Measurements from ENCODE around the gene ABTB2. TPM values are rescaled to one million over a fixed set of nuclear protein-coding genes. Genes with fewer than 3 reads are reported as not detected.

ABTB2 gene
- polyA plus RNA-seq, 1 experiment, result 6.3 TPM

DNA sequence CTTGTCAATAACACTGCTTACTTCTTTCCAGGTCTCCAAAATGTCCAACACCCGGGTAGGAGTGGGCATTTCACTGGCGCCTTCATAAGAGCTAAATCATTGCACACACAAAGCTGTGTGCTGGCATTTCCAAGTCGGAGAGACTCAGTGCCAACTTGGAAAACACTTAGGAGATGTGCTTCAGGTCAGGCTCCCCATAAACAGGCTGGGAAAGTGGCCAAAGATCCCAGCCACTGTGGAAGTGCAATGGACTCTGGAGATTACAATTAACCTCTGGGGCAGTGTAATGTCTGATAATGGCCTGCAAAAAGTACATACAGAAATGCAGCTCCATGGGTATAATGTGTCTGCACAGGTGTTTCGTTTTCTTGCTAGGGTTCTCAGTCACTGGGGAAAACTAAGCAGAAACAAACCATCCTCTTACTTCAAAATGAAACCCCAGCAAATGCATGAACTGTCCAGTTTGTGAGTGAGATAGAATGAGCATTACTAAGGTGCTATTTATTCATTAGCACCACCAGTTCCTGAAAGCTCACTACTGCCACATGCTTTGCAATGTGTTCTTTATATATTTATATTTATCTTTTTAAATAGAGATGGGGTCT lies 79.0 kb downstream of the ABTB2 start:
- H3K4me3 ChIP-seq (ENCODE audit: low read depth, low read length), result no peak overlapping the region
- ChIA-PET CTCF (interaction anchor here (0.6 to 0.7 kb wide), 2 partner anchors 105 to 224 kb away, joined by 3 read pairs; no protein-coding TSS in a partner anchor), POLR2A (no interaction called here)
- TF ChIP-seq, protein P1, sequence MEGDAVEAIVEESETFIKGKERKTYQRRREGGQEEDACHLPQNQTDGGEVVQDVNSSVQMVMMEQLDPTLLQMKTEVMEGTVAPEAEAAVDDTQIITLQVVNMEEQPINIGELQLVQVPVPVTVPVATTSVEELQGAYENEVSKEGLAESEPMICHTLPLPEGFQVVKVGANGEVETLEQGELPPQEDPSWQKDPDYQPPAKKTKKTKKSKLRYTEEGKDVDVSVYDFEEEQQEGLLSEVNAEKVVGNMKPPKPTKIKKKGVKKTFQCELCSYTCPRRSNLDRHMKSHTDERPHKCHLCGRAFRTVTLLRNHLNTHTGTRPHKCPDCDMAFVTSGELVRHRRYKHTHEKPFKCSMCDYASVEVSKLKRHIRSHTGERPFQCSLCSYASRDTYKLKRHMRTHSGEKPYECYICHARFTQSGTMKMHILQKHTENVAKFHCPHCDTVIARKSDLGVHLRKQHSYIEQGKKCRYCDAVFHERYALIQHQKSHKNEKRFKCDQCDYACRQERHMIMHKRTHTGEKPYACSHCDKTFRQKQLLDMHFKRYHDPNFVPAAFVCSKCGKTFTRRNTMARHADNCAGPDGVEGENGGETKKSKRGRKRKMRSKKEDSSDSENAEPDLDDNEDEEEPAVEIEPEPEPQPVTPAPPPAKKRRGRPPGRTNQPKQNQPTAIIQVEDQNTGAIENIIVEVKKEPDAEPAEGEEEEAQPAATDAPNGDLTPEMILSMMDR (IDR thresholded peaks at IDR 0.05; ENCODE audit: insufficient read depth, low read depth, low read length), result no peak
- H3K36me3 ChIP-seq (ENCODE audit: control insufficient read depth, insufficient read depth, low read length), result no peaks in the 10 kb centered on the region
- DNase-seq (ENCODE audit: low read depth), result no peak
- no peaks in the 10 kb centered on the region for H3K27me3 ChIP-seq (ENCODE audit: control insufficient read depth, insufficient read depth, low read length)

GRCh38 chr11:34278175-34278574 lies 79.6 kb downstream of the ABTB2 start:
- ChIA-PET CTCF (interaction anchor here (0.6 kb wide), 1 partner anchor 224 kb away, joined by 3 read pairs; no protein-coding TSS in a partner anchor), POLR2A (no interaction called here)
- DNase-seq (ENCODE audit: low read depth), result no peak

DNA sequence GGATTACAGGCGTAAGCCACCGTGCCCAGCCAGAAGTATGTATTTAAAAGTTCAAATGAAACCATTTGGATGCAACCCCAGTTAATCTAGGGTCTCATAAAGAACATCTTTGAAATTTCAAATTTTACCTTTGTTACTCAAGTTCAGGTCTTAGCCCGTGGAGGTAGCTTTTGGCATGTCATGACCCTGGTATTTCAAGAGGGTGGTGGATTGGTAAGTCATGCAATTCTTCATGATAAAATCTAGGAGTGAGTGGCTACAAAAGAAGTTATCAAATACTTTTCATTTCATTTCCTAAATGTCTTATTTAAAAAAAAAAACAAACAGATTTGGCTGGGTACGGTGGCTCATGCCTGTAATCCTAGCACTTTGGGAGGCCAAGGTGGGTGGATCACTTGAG lies 80.6 kb downstream of the ABTB2 start:
- POLR2A ChIA-PET, result no interaction called here
- Histone ChIP-seq H3K4me3 (ENCODE audit: low read depth, low read length) (no peak overlapping the region), H3K36me3 (ENCODE audit: control insufficient read depth, insufficient read depth, low read length) (no peaks in the 10 kb centered on the region), H3K27me3 (ENCODE audit: control insufficient read depth, insufficient read depth, low read length) (no peaks in the 10 kb centered on the region)
- CTCF ChIA-PET, result interaction anchor here (1.0 to 2.3 kb wide), 2 partner anchors 15 to 103 kb away, joined by 3 to 6 read pairs; no protein-coding TSS in a partner anchor
- no peak for DNase-seq (ENCODE audit: low read depth)
- TF ChIP-seq, protein P1 (IDR thresholded peaks at IDR 0.05; ENCODE audit: insufficient read depth, low read depth, low read length), result no peak

More at GRCh38 chr11:34278175-34278574, 79.6 kb downstream of the ABTB2 start:
- H3K4me3 ChIP-seq (ENCODE audit: low read depth, low read length), result no peak overlapping the region
- H3K36me3 ChIP-seq (ENCODE audit: control insufficient read depth, insufficient read depth, low read length), result no peaks in the 10 kb centered on the region
- no peaks in the 10 kb centered on the region for H3K27me3 ChIP-seq (ENCODE audit: control insufficient read depth, insufficient read depth, low read length)
- TF ChIP-seq, protein P1 (IDR thresholded peaks at IDR 0.05; ENCODE audit: insufficient read depth, low read depth, low read length), result no peak

DNA sequence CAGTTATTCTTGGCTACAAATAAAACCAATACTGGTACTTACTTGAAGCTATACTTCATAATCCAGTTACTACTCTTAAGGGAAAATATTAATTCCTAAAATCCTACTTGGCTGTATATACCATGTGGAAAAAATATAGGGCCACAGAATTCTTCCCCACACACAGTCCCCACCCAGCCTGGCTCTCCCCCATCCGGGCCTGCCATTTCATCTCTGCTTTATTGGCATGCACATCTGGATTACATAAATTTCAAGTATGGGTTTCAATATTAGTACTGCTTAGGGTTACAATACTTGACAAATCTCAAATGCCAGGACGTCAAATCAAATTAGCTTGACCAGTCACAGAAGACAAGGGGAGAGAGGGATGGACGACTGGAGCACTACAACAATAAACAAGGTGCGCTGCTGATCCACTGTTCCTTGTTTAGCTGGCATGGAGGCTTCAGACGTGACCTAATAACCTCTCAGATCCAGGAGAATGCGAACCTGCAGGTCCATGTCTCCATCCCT lies 81.4 kb downstream of the ABTB2 start:
- ChIA-PET POLR2A (no interaction called here), CTCF (interaction anchor here (0.9 to 2.3 kb wide), 4 partner anchors 8 to 102 kb away, joined by 3 to 6 read pairs (median 3); no protein-coding TSS in a partner anchor)
- no peaks in the 10 kb centered on the region for H3K27me3 ChIP-seq (ENCODE audit: control insufficient read depth, insufficient read depth, low read length)
- DNase-seq (ENCODE audit: low read depth), result no peak
- TF ChIP-seq, protein P1 (IDR thresholded peaks at IDR 0.05; ENCODE audit: insufficient read depth, low read depth, low read length), result no peak
- H3K4me3 ChIP-seq (ENCODE audit: low read depth, low read length), result no peak overlapping the region
- no peaks in the 10 kb centered on the region for H3K36me3 ChIP-seq (ENCODE audit: control insufficient read depth, insufficient read depth, low read length)

DNA sequence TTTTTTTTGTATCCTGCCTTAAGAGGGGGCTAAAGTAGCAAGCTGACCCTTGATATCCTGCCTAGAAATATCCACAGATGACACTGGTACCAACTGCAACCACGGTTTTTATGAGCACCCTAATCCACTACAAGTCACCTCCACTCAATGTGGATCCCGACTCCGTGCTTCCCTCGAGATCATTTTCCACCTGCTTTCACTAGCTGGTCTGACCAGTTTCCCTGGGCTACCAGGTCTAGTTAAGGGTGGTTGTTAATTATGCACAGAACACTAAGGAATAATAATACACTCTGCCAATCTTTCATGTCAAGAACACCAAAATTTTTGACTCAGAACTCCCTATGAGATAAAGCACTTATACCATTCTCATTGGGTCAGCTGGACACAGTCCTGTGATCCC lies 82.3 kb downstream of the ABTB2 start:
- CTCF ChIA-PET, result interaction anchor here (1.0 to 2.3 kb wide), 3 partner anchors 15 to 101 kb away, joined by 3 to 6 read pairs (median 3); no protein-coding TSS in a partner anchor
- POLR2A ChIA-PET, result no interaction called here
- Histone ChIP-seq H3K27me3 (ENCODE audit: control insufficient read depth, insufficient read depth, low read length) (no peaks in the 10 kb centered on the region), H3K4me3 (ENCODE audit: low read depth, low read length) (no peak overlapping the region), H3K36me3 (ENCODE audit: control insufficient read depth, insufficient read depth, low read length) (no peaks in the 10 kb centered on the region)
- DNase-seq (ENCODE audit: low read depth), result no peak
- TF ChIP-seq, protein P1 (IDR thresholded peaks at IDR 0.05; ENCODE audit: insufficient read depth, low read depth, low read length), result no peak

Data from BJ (cell line).